ENCODE data around the gene IKBKE.
A peak's percentile ranks its signal among the peaks of the same experiment; 100 is the strongest.

Gene IKBKE

DNA sequence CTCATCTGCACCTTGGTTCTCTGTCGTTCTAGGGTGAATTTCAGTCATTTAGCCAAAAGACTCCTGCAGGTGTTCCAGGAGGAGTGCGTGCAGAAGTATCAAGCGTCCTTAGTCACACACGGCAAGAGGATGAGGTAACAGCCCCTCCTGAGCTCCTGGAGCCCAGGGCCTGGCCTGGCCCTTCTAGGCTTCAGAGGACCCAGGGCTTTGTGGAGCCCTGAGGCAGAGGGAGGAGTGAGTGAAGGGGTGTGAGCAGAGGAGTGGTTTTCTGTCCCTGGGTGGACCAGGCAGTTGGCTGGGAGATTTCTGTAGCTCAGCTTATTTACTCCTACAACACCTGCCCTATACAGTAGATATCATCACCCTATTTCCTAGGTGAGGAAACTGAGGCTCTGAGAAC, 21.3 kb downstream of the IKBKE start:
- TF ChIP-seq, protein P1, sequence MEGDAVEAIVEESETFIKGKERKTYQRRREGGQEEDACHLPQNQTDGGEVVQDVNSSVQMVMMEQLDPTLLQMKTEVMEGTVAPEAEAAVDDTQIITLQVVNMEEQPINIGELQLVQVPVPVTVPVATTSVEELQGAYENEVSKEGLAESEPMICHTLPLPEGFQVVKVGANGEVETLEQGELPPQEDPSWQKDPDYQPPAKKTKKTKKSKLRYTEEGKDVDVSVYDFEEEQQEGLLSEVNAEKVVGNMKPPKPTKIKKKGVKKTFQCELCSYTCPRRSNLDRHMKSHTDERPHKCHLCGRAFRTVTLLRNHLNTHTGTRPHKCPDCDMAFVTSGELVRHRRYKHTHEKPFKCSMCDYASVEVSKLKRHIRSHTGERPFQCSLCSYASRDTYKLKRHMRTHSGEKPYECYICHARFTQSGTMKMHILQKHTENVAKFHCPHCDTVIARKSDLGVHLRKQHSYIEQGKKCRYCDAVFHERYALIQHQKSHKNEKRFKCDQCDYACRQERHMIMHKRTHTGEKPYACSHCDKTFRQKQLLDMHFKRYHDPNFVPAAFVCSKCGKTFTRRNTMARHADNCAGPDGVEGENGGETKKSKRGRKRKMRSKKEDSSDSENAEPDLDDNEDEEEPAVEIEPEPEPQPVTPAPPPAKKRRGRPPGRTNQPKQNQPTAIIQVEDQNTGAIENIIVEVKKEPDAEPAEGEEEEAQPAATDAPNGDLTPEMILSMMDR (IDR thresholded peaks at IDR 0.05; ENCODE audit: low read depth, low read length), result no peak
- no peak for DNase-seq (ENCODE audit: low read depth in 2 of 2)
- no peak overlapping the region for H3K4me3 ChIP-seq (replicated peaks in 1 of 2; ENCODE audit: low read depth in 2 of 2, low read length in 2 of 2)

DNA sequence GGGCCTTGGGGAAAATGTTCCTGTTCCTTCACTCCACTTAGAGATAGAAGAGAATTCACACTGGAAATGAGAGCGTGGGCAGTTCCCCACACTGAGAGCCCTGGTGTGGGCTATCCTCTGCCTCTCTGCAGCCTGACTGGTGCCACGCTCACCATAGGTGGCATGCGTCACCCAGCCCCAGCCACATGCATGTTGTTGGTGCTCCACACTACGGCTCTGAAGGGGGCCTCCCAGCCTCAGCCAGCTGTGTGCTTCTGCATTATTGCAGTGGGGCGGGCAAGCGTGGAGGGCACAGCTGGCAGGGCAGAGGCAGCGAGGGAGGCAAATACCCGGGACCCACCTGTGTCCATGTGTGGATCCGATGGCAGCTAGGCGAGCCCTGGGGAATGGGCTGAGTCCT, 22.3 kb downstream of the IKBKE start:
- no peak overlapping the region for H3K4me3 ChIP-seq (replicated peaks in 1 of 2; ENCODE audit: low read depth in 2 of 2, low read length in 2 of 2)
- DNase-seq (ENCODE audit: low read depth in 2 of 2), result no peak
- TF ChIP-seq, protein P1 (IDR thresholded peaks at IDR 0.05; ENCODE audit: low read depth, low read length), result no peak

DNA sequence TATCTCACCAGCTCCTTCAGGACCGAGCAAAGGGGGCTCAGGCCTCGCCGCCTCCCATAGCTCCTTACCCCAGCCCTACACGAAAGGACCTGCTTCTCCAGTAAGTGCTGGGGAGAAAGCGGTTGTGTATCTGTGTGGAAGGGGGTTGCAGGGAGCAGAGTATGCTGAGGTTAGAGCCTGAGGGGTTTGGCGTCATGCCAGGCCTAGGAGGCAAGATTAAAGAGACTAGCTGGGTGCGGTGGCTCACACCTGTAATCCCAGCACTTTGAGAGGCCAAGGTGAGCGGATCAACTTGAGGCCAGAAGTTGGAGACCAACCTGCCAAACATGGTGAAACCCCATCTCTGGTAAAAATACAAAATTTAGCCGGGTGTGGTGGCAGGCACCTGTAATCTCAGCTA, 23.0 kb downstream of the IKBKE start:
- DNase-seq (ENCODE audit: low read depth in 2 of 2), result no peak
- H3K4me3 ChIP-seq (replicated peaks in 1 of 2; ENCODE audit: low read depth in 2 of 2, low read length in 2 of 2), result peak overlapping the region in 1 of 2 donors; percentile 8
- TF ChIP-seq, protein P1 (IDR thresholded peaks at IDR 0.05; ENCODE audit: low read depth, low read length), result no peak

DNA sequence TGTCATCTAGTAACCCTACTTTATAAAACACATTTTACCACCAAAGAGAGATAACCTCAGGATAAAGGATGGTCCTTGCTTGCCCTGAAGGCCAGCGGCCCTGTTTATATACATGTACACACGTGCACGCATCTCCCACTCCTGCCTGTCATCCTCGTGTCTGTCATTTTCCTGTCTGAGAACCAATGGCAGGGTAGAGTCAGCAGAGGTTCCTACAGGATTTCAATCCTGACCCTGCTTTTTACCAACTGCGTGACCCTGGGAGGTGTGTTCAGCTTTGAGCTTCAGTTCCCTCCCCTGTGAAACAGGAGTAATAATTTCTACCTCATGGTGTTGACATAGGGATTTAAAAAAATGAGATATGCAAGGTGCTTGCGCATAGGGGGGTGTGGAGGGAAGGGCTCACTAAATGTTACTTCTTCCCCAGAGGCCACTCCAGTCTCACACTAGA, 24.8 kb downstream of the IKBKE start:
- H3K4me3 ChIP-seq (replicated peaks in 1 of 2; ENCODE audit: low read depth in 2 of 2, low read length in 2 of 2), result no peak overlapping the region
- no peak for DNase-seq (ENCODE audit: low read depth in 2 of 2)
- TF ChIP-seq, protein P1 (IDR thresholded peaks at IDR 0.05; ENCODE audit: low read depth, low read length), result no peak

DNA sequence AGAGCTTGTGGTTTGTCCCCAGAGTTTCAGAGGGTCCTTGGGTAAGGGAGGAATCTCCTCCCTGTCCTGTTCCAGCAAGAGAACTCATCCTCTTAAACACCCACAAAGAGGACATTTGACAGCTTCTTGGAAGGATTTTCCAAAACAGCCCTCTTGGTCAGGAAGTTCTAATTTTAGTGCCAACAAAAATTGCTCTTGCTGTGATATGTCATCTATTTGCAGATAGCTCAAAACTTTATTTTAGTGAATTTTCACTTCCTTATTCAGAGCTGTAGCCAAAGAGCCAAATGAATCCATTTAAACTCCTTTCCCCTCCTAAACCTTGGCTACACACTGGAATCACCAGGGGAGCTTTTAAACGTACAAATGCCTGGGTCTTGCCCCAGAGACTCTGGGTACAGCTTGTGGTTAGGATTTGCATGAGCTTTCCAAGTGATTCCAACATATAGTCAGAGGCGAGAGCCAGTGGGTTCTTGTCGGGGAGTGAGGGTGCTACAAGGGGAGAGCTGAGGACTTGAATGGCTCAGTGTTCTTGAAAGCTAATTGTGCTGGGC, 25.3 kb downstream of the IKBKE start:
- DNase-seq (ENCODE audit: low read depth in 2 of 2), result peak; percentile 18 to 74
- TF ChIP-seq, protein P1 (IDR thresholded peaks at IDR 0.05; ENCODE audit: low read depth, low read length), result no peak
- H3K4me3 ChIP-seq (replicated peaks in 1 of 2; ENCODE audit: low read depth in 2 of 2, low read length in 2 of 2), result no peak overlapping the region

DNA sequence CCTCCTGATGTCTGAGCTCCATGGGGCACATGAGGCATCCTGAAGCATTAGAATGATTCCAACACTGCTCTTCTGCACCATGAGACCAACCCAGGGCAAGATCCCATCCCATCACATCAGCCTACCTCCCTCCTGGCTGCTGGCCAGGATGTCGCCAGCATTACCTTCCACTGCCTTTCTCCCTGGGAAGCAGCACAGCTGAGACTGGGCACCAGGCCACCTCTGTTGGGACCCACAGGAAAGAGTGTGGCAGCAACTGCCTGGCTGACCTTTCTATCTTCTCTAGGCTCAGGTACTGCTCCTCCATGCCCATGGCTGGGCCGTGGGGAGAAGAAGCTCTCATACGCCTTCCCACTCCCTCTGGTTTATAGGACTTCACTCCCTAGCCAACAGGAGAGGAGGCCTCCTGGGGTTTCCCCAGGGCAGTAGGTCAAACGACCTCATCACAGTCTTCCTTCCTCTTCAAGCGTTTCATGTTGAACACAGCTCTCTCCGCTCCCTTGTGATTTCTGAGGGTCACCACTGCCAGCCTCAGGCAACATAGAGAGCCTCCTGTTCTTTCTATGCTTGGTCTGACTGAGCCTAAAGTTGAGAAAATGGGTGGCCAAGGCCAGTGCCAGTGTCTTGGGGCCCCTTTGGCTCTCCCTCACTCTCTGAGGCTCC, 26.0 kb downstream of the IKBKE start:
- H3K4me3 ChIP-seq (replicated peaks in 1 of 2; ENCODE audit: low read depth in 2 of 2, low read length in 2 of 2), result no peak overlapping the region
- TF ChIP-seq, protein P1 (IDR thresholded peaks at IDR 0.05; ENCODE audit: low read depth, low read length), result no peak
- DNase-seq (ENCODE audit: low read depth in 2 of 2), result no peak

Measured in cardiac fibroblast (primary cell).